Hematopoietic multipotent progenitor cell treated with erythropoietin and hydrocortisone succinate and interleukin-3 and kit ligand, for 17 days (in vitro differentiated cells): ENCODE results near the gene RSPO4.
"Not testable (repeated sequence)": the region's sequence is repeated elsewhere in the genome, so short reads cannot be mapped to it uniquely, and the experiment has no call there.

Experiments used
- DNase-seq: peaks from one replicate; pipeline ENCODE4 v3.0.0-alpha.2; 2015; ENCODE audit warnings: low spot score

RSPO4 gene

DNA sequence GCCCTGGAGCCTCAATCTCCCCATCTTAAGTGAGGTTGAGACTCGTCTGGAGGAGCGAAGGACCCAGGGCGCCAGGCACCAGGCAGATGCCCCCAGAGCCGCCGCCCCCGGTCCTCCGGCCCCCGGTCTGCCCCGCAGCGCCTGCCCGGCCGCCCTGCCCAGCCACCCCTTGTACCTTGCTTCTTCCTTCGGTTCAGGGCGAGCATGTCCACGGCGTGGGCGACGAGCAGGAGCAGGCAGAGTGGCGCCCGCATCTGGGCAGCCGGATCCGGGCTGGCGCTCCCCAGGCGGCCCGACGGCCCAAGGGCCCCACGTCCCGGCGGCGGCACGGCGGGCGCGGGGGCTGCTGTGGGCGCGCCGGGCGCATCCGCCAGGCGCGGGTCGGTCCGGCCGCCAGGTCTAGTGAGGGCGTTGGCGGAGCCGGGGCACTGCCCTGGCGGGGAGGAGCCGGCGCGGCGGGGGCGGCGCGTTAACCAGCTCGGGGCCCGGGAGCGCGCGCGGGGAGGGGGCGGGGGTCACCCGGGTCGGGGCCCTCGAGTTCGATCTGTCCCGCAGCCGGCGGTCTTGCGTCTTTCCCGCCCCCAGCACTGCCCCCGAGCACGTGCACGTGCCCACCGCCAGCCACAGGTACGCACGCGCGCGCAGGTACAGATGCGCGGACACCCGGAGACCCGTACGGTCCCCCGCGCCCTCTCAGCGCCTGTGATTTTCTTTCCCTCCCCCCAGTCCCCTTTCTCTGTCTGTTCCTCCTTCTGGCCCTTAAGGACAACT lies at the start of gene RSPO4:
TSS of gene RSPO4 (minus strand) at position 401 of the 771 bp plus-strand sequence. CDS start at position 254, 147 bp downstream.
- no peak for DNase-seq

DNA sequence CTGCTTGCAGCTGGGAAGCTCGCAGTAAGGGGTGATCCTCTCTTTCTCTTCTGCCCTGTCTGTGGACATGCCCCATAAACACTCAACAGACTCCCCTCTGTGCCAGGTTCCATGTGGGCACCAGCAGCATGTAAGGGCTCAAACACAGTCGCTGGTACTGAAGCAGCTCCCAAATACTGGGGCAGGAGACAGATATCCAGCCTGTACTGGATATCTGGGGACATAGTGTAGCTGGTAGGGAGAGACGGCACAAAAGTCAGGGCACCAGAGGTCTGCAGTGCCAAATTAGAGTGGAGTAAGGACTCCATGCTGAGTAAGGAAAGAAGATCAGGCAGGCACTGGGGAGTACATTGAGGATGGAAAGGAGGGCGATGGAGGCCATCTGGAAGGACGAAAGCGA lies 48.3 kb upstream of the RSPO4 start:
- DNase-seq = no peak

DNA sequence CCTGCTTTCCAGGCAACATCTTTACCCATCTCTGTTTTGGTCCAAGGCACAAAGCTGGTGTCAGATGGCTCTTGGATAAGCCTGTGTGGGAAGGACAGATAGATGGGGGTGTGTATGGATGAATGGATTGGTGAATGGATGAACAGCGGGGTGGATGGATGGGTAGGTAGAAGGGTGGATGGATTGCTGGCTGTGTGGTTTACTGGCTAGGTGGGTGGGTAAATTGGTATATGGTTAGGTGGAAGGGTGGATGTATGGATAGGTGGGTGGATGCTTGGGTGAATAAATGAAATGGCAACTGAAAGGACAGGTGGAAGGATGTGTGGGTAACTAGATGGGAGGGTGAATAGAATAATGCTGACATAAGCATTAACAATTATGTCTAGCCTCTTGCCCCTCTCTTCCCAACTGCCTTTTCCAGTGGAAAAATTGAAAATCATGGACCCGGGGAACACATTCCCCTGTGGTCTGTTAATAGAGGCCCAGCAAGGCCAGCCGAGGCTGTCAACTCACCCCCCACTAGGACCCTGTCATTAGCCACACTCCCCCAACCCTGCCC lies 43.8 kb upstream of the RSPO4 start:
- DNase-seq = no peak

DNA sequence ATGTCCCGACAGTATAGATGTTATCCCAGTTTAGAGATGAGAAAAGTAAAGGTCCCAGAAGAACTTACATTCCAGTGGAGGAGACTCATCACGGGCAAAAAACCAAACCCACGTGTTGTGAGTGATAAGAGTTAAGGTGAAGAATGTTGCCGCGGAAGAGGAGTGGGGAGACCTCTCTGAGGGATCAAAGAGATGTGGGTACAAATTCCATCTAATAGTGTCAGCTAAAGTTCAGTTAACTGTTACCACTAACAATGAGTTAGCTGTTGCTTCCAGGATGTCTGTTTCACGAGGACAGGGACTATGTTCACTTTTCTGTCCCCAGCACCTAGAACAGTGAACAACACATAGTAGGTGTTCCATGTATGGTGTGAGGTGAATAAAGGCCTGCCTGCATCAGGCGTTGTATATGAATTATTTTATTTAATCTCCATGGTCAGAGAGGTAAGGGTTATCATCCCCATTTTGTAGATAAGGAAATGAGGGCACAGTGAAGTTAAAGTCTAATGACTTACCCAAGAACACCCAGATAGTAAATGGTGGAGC lies 39.8 kb upstream of the RSPO4 start:
- DNase-seq = no peak

DNA sequence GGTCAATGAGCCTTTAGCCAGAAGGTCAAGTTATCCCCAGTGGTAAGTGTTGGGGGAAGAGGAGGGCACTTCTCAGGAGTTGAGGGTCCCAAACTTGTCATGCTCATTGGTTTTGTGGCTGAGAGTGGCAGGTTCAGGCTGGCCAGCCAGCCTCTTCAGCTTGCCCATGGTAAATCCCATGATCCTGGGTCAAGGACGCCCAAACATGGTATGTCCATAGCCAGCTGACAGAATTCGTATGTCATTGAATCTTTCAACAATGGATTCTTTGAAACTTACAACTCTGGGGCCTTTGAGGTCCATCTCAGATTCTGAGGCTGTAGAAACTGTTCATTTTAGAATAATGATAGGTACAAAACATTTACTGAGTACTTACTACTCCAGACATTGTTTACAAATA lies 36.1 kb upstream of the RSPO4 start:
- DNase-seq = no peak

DNA sequence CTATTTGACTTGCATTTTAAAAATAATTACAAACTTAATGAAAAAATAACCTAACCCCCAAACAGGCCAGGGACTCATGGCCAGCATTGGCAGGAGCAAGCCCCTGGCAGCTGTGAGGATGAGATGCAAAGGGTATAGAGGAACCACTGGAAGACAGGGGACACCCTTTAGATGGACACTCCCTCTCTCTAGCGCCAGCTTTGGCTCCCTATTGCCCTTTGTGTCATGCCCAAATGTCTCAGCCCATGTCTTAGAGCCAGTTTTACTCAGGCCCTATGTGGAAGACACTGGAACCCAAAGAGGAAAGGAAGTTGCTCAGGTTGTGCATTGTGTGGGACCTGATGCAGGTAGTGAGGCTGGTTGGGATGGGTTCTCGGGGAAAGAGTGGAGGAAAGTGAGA lies 34.9 kb upstream of the RSPO4 start:
- DNase-seq = no peak

DNA sequence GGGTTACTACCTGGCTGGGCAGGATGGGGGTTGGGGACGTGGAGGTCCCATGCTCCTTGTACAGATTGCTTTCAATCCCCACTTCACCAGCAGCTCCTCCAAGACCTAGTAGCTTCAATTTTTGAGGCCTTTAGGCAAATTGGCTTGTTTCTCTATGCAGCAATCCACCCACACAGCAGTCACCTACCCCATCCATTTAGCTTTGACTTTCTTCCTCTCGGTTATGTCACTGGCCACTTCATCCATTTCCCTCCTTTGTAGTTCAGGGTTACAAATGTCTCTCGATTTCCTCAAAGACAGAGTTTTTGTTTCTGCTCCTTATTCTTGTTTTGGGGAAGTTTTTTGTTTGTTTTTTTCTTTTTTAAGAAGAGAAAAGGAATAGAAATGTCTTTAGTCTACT lies 33.4 kb upstream of the RSPO4 start:
- no peak for DNase-seq

DNA sequence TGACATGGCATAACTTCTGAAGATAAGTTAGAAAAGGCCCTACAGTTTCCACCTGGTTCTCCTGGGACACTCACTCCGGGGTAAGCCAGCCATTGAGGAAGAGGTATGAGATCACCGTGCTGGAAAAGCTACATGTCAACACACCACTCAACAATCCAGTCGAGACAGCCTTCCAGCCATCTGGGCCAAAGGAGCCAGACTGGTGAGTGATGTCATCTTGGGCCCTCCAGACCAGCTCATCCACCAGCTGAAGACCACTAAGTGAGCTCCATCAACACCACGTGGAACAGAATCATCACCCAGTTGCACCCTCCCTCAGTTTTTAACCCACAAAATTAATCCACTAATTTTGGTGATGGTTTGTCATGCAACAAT lies 32.3 kb upstream of the RSPO4 start:
- DNase-seq = no peak

DNA sequence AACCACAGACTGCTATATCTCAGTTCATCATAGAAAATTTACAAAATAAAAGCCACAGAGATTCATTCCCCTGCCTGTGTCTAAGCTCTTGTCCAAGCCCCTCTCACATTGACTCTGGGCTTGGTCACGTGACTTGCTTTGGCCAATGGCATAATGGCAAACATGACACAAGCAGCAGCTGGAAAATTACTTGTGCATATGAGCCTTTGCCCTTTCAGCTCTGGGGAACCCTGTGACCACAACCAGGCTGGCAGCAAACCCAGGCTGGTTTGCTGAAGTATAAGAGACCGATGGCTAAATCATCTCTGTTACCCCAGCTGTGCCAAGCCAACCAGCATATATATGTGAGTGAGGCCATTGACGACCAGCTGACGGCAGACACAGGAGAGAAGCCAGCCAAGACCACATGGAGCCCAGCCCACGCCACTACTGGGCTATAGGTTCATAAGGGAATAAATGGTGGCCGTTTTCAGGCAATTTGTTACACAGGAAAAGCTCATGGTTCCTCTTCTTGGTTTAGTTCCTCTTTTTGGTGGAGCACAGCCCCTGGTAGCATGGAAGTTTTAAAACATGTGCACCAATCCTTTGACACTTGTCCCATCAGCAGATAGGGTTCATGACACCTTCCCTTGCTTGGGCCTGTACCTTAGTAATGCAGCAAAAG lies 31.8 kb upstream of the RSPO4 start:
- DNase-seq = no peak

DNA sequence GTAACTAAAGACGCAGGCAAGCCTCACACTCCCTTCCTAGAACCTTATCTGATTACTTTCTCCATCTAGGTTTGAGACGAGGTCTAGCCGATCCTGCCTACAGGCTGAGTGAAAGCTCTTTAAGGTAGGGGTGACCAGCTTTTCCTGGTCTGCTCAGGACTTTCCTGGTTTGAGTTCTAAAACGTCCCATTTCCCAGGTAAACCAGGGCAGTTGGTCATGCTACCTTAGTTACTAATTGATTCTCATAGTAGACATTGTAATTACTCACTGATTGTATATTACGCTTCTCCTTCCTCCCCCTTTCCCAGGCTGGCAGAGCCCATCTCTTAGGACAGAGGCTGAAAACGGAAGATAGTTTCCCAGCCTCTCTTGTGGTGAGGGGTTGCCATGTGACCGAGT lies 27.9 kb upstream of the RSPO4 start:
- no peak for DNase-seq

DNA sequence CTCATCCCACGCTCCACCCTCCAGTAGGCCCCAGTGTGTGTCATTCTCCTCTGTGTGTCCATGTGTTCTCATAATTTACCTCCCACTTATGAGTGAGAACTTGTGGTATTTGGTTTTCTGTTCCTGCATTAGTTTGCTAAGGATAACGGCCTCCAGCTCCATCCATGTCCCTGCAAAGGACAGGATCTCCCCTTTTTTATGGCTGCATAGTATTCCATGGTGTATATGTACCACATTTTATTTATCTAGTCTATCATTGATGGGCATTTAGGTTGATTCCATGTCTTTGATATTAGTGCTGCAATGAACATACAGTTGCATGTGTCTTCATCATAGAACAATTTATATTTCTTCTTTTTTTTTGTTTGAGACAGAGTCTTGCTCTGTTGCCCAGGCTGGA lies 24.1 kb upstream of the RSPO4 start:
- not testable (repeated sequence) for DNase-seq

DNA sequence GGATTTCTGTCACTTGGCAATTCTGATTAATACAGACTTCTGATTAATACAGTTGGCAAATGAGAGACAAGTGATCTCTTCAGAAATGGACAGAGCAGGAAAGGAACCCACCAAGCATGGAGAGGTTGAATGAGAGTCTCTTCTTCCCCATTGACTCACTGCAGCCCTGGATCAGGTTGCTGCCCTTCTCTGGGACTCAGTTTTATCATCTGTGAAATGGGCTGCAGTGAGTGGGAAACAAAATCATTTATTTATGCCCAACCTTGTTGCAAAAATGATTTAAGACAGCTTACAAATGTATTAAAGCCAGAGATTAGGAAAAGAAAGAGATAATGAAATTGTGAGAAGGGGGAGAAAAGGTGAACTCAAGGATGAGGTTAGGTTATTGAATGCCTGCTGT lies 20.8 kb upstream of the RSPO4 start:
- DNase-seq = no peak

DNA sequence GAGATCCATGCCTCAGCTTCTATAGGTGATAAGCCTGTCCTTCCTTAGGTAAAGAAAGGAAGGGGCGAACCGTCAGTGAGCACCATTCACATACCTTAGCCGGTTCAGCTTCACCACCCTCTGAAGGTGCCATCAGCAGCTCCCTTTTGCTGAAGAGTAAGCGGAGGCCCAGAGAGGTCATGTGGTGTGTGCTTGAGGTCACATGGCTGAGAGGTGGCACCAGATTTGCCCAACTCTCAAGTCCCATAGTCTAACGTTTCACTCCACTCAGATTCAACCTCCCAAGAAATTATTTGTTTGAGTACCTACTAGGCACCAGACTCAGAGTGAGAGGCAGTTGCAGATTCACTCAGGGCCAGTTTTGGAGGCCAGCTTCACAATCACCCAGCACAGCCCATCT lies 18.5 kb upstream of the RSPO4 start:
- DNase-seq = no peak

DNA sequence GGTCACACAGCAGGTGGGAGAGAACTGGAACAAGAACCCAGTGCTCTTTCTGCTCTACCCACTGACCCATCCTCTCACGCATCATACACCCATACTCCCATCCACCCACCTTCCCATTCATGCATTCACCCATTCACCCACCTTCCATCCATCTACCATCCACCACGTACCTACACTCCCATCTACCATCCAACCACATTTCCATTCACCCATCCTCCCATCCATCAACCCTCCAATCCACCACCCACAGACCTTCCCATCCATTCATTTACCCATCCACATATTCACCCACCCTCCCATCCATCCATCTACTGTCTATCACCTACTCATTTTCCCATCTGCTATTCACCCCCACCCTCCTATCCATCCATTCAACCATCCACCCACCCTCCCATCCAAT lies 17.2 kb upstream of the RSPO4 start:
- no peak for DNase-seq

DNA sequence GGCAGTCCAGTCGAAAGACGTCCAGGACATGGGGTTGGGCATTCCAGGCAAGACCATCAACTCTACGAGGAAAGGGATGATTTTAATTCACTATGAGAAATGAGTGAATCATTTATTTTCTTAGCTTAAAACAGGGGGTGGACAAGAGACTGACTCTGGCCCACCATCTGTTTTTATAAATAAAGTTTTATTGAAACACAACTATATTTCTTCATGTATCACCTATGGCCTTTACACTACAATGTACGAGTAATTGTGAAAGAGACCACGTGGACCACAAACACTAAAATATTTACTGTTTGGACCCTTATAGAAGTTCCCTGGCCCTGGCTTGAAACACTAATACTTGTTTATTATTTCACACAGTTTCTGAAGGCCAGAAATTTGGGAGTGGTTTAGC lies 15.6 kb upstream of the RSPO4 start:
- no peak for DNase-seq

DNA sequence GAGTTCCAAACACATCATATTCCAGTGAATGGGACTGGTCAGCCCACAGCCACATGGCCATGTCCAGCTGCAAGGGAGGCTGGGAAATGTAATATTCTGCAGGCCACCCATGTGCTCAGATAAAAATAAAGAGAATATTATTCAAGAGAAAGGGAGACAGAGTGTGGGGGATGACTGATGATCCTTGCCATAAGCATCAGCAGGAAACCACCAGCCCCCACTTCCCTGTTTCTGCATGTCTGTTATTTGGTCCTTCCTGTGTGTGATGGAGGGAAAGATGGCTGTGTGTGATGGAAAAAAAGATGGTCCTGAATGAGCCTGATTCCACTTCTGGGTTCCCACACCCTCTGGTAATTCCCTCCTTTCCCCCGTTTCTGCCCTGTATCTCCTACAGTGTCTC lies 13.1 kb upstream of the RSPO4 start:
- DNase-seq = no peak

DNA sequence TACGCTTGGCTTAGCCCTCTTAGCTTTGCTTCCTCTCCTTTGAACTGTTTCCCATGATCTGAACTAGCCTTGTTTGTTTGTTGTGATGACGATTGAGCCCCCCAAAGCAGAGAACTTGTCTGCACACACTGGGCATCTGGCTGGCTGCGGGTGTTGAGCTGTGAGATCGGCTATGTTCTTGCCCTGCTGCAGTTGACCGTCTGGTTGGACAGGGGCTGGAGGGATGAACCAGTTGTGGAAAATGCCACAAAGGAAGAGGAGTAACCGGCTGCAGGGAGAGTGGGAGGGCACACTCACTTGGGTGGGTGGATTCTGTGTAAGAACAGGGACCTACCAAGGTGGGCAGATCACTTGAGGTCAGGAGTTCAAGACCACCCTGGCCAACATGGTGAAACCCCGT lies 12.4 kb upstream of the RSPO4 start:
- no peak for DNase-seq

DNA sequence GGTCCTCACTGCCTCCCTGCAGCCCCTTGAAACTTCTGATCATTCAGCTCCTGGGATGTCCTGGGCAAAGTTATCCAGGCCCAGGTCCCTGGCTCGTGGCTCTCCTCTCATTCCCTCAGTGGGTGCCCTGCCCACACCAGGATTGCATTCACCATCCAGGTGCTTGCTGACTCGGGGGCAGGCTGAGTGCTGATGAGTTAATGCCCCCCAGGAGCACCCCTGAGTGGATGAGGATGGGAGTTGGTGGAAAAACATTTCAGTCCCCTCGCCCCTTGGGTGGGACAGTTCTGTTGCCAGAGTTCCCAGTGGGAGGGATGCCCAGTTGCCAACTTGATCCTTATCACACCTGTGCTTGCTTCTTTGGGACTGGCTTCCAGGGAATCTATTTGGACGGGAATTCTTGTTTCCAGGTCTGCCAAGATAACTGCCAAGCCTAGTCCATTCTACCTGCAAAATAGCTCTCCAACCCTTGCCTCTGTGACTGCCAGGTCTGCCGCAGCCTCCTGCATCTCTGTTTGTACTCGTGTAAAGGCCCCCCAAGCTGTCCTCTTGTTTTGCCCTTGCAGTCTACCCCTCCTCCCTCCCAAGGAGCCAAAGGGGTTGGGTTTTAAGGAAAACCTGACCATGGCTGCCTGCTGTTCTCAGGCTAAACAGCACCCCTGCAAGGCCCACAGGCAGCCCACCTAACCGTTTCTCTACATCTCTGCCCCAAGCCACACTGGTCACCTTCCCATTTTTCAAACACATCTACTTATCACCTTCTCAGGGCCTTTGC lies 11.6 kb upstream of the RSPO4 start:
- DNase-seq = no peak

DNA sequence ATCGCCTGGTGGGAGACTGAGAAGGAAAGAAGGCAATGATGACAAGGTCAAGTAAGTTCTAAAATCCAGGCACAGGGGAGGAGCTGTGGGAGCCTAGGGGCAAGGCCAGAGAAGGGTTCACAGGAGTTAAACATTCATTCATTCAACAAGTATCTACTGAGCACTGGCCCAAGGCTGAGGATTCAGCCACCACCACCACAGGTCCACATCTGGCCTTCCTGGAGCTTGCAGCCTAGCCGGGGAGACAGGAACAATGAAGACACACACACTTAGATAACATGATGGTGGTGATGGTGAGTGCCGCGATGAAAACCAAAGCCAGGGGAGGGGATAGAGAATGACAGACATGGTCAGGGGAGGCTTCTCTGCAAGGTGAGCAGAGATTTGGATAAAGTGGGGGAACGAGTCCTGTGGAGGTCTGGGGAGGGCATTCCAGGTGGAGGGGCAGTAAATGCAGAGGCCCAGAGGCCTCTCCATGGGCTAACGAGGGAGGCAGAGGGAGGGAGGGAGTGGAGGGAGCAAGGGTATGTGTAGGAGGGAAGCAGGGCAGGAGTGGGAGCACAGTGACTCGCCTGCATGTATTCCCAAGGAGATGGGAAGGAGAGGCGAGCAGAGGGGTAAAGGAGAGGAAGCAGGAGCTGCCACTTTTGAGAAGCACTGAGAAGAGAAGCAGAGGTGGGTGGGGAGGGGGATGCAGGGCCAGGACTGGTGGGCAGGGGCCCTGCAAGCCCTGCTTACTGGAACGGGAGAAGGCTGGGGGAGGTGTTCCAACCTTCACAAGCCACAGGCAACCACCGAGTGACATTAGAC lies 10.5 kb upstream of the RSPO4 start:
- no peak for DNase-seq

DNA sequence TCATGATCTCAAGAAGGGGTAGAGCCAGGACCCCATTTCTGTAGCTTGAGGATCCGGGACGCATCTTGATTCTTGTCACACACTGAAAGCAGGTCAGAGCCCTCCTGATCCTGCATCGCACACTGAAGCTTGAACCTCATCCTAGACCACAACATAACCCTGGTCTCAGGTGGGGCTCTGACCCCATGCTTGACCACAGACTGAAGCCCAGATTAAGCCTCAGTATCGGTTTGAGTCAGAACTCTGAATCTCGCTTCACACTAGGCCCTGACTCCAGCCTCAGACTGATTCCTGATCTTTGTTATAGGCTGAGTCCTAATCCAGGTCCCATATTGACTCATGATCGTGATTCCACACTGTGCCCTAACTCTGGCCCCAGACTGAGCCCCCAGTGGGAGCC lies 8.5 kb upstream of the RSPO4 start:
- DNase-seq = no peak

DNA sequence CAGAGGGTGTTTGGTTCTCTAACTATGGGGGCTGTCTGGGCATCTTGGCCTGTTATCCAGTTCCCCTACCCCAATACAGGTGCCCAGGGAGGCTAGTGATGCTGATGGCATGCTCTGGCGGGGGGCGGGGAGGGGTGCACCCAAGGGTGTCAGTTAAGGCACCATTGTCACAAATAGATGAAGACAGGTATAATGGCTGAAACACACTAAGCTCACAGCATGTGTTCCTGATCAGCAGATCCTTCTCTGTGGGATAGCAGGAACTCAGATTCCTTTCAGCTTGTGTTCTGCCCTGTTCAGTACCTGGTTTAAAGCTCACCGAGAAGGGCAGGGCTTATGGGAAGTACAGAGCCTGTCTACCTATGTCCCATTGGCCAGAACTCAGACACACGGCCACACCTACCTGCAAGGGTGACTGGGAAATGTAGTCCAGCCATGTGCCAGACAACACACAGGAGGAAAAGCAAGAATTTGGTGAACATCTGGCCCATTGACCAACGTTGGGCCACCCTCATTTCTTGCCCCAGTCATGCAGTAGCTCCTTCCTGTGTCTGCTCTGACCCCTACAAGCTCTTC lies 3.4 kb upstream of the RSPO4 start:
- DNase-seq = no peak
